K562 (cell line): Measurements from ENCODE around the gene RAD1. TPM values are rescaled to one million over a fixed set of nuclear protein-coding genes. Genes with fewer than 3 reads are reported as not detected.

Source experiments
- BRD9 ChIP-seq: fragments of 450-650 bp; IDR thresholded peaks from 2 replicates; pipeline ENCODE4 v1.6.1; 2018; ENCODE audit warnings: low read depth; ENCODE audit not compliant: partially characterized antibody
- CBFB ChIP-seq: sonication (generic); formaldehyde crosslinking; IDR thresholded peaks from 2 replicates; pipeline ENCODE4 v1.4.0; 2020; ENCODE audit warnings: mild to moderate bottlenecking, missing genetic modification reagents
- DDX20 ChIP-seq: fragments of 450-650 bp; IDR thresholded peaks from 2 replicates; pipeline ENCODE4 v1.6.1; 2016; ENCODE audit warnings: missing genetic modification characterization, low read depth, mild to moderate bottlenecking, missing compliant biosample characterization, moderate library complexity
- HNRNPH1 ChIP-seq: fragments of 200-400 bp; formaldehyde crosslinking; optimal IDR thresholded peaks from 2 replicates; pipeline ENCODE3; 2017; ENCODE audit warnings: low read depth, mild to moderate bottlenecking, low read length, moderate library complexity
- KAT8 ChIP-seq: fragments of 450-650 bp; IDR thresholded peaks from 2 replicates; pipeline ENCODE4 v1.6.1; 2016; ENCODE audit warnings: low read depth, mild to moderate bottlenecking
- MAFG ChIP-seq: fragments of 450-650 bp; conservative IDR thresholded peaks from 2 replicates; pipeline ENCODE4 v1.6.1; 2016; ENCODE audit warnings: missing genetic modification characterization, missing compliant biosample characterization
- PYGO2 ChIP-seq: fragments of 450-650 bp; IDR thresholded peaks from 2 replicates; pipeline ENCODE4 v1.6.1; 2016; ENCODE audit warnings: mild to moderate bottlenecking, missing genetic modification characterization, moderate library complexity, missing compliant biosample characterization
- SMAD1 ChIP-seq: fragments of 150-350 bp; IDR thresholded peaks from 2 replicates; pipeline ENCODE4 v1.6.1; 2014; ENCODE audit warnings: low read length, low read depth; ENCODE audit not compliant: partially characterized antibody
- TFAM ChIP-seq: fragments of 250-450 bp; sonication (Bioruptor Pico); conservative IDR thresholded peaks from 2 replicates; pipeline ENCODE4 v1.5.0; 2021; ENCODE audit warnings: mild to moderate bottlenecking, moderate library complexity
- TRIM24 ChIP-seq, 2 experiments: fragments of 450-650 bp; IDR thresholded peaks; 2 replicates each; pipeline ENCODE4 v1.6.1; 2016
- TRIM28 ChIP-seq: fragments of 450-650 bp; IDR thresholded peaks from 2 replicates; pipeline ENCODE4 v1.6.1; 2017
- ZNF707 ChIP-seq: fragments of 250-450 bp; sonication (Bioruptor Pico); conservative IDR thresholded peaks from 2 replicates; pipeline ENCODE4 v1.8.0; 2022; ENCODE audit warnings: inconsistent platforms, mild to moderate bottlenecking, moderate library complexity
- polyA plus RNA-seq, 8 experiments: library from polyadenylated mRNA; depleted of rRNA in 4 of 8; stranded (reverse) in 5 of 8; unstranded in 3 of 8; fragments of >200 nt; fragmentation: Nextera tagmentation in 2 of 8; fragmentation: Illumina TruSeq in 1 of 8; extraction: Ambion mirVana in 2 of 8; extraction: Trizol in 1 of 8; gene quantifications; 2 replicates each; pipeline versions ENCODE4 v1.2.1 to v1.2.3, GENCODE V29; 2011 to 2014; ENCODE audit warnings: inconsistent platforms in 1 of 8, missing spikeins in 1 of 8
- total RNA-seq, 7 experiments: library from RNA; depleted of rRNA in 6 of 7; stranded (reverse); fragments of >200 nt in 6 of 7; fragmentation: Illumina TruSeq in 2 of 7; extraction: Trizol in 2 of 7; gene quantifications; 2 replicates each; pipeline versions ENCODE4 v1.2.1 to v1.2.3, GENCODE V29; 2011 to 2021; ENCODE audit warnings: low replicate concordance in 1 of 7
- TF ChIP-seq, protein P1 (sequence below), 2 experiments: fragments of 450-650 bp; conservative IDR thresholded peaks; 2 replicates each; pipeline ENCODE4 v1.6.1; 2017; ENCODE audit warnings: mild to moderate bottlenecking in 2 of 2, moderate library complexity in 2 of 2
- TF ChIP-seq, protein P2 (sequence below): fragments of 250-450 bp; sonication (Bioruptor Pico); IDR thresholded peaks from 2 replicates; pipeline ENCODE4 v1.8.0; 2022; ENCODE audit warnings: moderate library complexity, mild to moderate bottlenecking, inconsistent platforms
- TF ChIP-seq, protein P3 (sequence below): conservative IDR thresholded peaks from 2 replicates; pipeline ENCODE4 v1.6.1; 2011; ENCODE audit warnings: low read depth, mild to moderate bottlenecking, low read length; ENCODE audit not compliant: control insufficient read depth
- TF ChIP-seq, protein P4 (sequence below), 2 experiments: fragments of 450-650 bp; formaldehyde crosslinking in 1 of 2; IDR thresholded peaks; 2 replicates each; pipeline versions ENCODE4 v1.4.0 to v1.6.1; 2014 to 2020; ENCODE audit warnings: mild to moderate bottlenecking in 2 of 2, borderline replicate concordance in 1 of 2, low read depth in 1 of 2

RAD1 gene
- total and polyA plus RNA-seq, 9 of the 15 experiments (the other 6 are each of a cell fraction or from before 2014, with no cell fraction given), result 44.5 to 148 (median 60.8) TPM

DNA sequence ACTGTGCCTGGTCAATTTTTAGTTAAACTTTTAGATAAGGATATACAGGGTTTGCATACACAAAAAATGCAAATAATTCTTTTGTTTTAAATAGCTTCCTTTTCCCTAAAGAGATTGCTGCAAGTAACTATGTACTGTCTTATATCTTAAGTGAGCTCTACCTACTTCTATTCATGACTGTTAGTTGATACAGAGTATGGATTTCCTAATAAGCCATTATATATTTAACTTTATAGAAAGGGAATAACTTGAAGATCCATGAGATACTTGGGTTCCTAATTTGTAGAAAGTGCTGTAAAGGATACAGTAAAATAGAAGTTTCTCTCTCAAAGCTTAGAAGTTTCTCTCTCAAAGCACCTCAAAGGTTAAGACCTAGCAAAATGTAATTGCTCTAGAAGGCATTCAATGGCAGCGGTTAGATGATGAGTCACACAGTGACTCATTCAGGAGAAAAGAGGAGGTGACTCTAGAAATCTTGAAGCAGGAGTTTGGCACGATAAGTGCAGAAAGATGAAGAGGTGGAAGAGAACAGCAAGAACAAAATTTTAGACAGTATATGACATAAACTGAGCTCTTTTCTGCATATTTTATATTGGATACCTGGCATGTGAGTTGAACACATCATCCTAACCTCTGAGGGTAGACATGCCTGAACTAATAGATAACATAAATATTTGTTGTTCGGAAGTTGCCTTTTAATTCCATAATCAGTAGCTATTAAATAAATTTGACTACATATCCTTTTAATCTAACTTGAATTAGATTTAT lies 8.6 kb upstream of the RAD1 start (continued):
- TF ChIP-seq, protein P1, sequence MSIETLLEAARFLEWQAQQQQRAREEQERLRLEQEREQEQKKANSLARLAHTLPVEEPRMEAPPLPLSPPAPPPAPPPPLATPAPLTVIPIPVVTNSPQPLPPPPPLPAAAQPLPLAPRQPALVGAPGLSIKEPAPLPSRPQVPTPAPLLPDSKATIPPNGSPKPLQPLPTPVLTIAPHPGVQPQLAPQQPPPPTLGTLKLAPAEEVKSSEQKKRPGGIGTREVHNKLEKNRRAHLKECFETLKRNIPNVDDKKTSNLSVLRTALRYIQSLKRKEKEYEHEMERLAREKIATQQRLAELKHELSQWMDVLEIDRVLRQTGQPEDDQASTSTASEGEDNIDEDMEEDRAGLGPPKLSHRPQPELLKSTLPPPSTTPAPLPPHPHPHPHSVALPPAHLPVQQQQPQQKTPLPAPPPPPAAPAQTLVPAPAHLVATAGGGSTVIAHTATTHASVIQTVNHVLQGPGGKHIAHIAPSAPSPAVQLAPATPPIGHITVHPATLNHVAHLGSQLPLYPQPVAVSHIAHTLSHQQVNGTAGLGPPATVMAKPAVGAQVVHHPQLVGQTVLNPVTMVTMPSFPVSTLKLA (conservative IDR thresholded peaks at IDR 0.05), result peak in 1 of 2 experiments; percentile 47; a peak in 1 of 4 replicates
- no peak for TF ChIP-seq TFAM (CRISPR knock-in tag)
- peak; percentile 97 for TF ChIP-seq BRD9
- peak; percentile 57; the same call in 1 of the 2 replicates for TF ChIP-seq TRIM28
- no peak for TF ChIP-seq DDX20 (tag)
- peak; percentile 85 for TF ChIP-seq MAFG (tag)
- TF ChIP-seq, protein P2, sequence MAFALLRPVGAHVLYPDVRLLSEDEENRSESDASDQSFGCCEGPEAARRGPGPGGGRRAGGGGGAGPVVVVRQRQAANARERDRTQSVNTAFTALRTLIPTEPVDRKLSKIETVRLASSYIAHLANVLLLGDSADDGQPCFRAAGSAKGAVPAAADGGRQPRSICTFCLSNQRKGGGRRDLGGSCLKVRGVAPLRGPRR, result no peak
- no peak for TF ChIP-seq KAT8
- peak in 1 of 2 experiments; percentile 67; a peak in 3 of 4 replicates for TF ChIP-seq TRIM24 (IDR thresholded peaks at IDR 0.05)
- TF ChIP-seq, protein P3, sequence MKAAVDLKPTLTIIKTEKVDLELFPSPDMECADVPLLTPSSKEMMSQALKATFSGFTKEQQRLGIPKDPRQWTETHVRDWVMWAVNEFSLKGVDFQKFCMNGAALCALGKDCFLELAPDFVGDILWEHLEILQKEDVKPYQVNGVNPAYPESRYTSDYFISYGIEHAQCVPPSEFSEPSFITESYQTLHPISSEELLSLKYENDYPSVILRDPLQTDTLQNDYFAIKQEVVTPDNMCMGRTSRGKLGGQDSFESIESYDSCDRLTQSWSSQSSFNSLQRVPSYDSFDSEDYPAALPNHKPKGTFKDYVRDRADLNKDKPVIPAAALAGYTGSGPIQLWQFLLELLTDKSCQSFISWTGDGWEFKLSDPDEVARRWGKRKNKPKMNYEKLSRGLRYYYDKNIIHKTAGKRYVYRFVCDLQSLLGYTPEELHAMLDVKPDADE, result no peak
- TF ChIP-seq HNRNPH1, result no peak
- TF ChIP-seq SMAD1, result no peak
- TF ChIP-seq ZNF707 (CRISPR knock-in tag), result no peak
- TF ChIP-seq, protein P4, sequence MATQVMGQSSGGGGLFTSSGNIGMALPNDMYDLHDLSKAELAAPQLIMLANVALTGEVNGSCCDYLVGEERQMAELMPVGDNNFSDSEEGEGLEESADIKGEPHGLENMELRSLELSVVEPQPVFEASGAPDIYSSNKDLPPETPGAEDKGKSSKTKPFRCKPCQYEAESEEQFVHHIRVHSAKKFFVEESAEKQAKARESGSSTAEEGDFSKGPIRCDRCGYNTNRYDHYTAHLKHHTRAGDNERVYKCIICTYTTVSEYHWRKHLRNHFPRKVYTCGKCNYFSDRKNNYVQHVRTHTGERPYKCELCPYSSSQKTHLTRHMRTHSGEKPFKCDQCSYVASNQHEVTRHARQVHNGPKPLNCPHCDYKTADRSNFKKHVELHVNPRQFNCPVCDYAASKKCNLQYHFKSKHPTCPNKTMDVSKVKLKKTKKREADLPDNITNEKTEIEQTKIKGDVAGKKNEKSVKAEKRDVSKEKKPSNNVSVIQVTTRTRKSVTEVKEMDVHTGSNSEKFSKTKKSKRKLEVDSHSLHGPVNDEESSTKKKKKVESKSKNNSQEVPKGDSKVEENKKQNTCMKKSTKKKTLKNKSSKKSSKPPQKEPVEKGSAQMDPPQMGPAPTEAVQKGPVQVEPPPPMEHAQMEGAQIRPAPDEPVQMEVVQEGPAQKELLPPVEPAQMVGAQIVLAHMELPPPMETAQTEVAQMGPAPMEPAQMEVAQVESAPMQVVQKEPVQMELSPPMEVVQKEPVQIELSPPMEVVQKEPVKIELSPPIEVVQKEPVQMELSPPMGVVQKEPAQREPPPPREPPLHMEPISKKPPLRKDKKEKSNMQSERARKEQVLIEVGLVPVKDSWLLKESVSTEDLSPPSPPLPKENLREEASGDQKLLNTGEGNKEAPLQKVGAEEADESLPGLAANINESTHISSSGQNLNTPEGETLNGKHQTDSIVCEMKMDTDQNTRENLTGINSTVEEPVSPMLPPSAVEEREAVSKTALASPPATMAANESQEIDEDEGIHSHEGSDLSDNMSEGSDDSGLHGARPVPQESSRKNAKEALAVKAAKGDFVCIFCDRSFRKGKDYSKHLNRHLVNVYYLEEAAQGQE (IDR thresholded peaks at IDR 0.05; ENCODE audit: borderline replicate concordance), result peak; percentile 37; the same call in 1 of the 2 replicates
- TF ChIP-seq, protein P4 (CRISPR knock-in tag; IDR thresholded peaks at IDR 0.05; ENCODE audit: low read depth), result no peak
- TF ChIP-seq PYGO2 (tag), result no peak
- no peak for TF ChIP-seq CBFB
